Measurements from ENCODE around the gene TCEANC2.
"Not testable (repeated sequence)": the region's sequence is repeated elsewhere in the genome, so short reads cannot be mapped to it uniquely, and the experiment has no call there.

TCEANC2 gene

GRCh38 chr1:54027848-54028247 lies 25.6 kb upstream of the TCEANC2 start:
- DNase-seq (ENCODE audit: low read depth, low spot score), result no peak

GRCh38 chr1:54028306-54029251 lies 24.8 kb upstream of the TCEANC2 start:
- DNase-seq (ENCODE audit: low read depth, low spot score), result no peak

- DNase-seq (ENCODE audit: low read depth, low spot score), result no peak
These were observed 15.9 kb upstream of the TCEANC2 start for GRCh38 chr1:54037476-54037875.

GRCh38 chr1:54041806-54042205 lies 11.6 kb upstream of the TCEANC2 start:
- no peak for DNase-seq (ENCODE audit: low read depth, low spot score)

- no peak for DNase-seq (ENCODE audit: low read depth, low spot score)
These were observed 7.9 kb upstream of the TCEANC2 start for GRCh38 chr1:54045496-54045895.

GRCh38 chr1:54046671-54047383 lies 6.6 kb upstream of the TCEANC2 start:
- DNase-seq (ENCODE audit: low read depth, low spot score), result no peak

GRCh38 chr1:54047384-54048305 lies 5.8 kb upstream of the TCEANC2 start:
- DNase-seq (ENCODE audit: low read depth, low spot score), result no peak

GRCh38 chr1:54050435-54050834 lies 3.0 kb upstream of the TCEANC2 start:
- not testable (repeated sequence) for DNase-seq (ENCODE audit: low read depth, low spot score)

GRCh38 chr1:54051933-54052430 lies 1.4 kb upstream of the TCEANC2 start:
- DNase-seq (ENCODE audit: low read depth, low spot score), result no peak

GRCh38 chr1:54052431-54052933 lies 926 bp upstream of the TCEANC2 start:
- DNase-seq (ENCODE audit: low read depth, low spot score), result peak; percentile 51

GRCh38 chr1:54053745-54054437 lies 483 bp downstream of the TCEANC2 start:
- no peak for DNase-seq (ENCODE audit: low read depth, low spot score)

- DNase-seq (ENCODE audit: low read depth, low spot score), result no peak
These were observed 986 bp downstream of the TCEANC2 start for GRCh38 chr1:54054438-54054749.

GRCh38 chr1:54064299-54064698 lies 10.9 kb downstream of the TCEANC2 start:
- DNase-seq (ENCODE audit: low read depth, low spot score), result no peak

- no peak for DNase-seq (ENCODE audit: low read depth, low spot score)
These were observed 16.4 kb downstream of the TCEANC2 start for GRCh38 chr1:54069791-54070170.

GRCh38 chr1:54070171-54070837 lies 16.9 kb downstream of the TCEANC2 start:
- DNase-seq (ENCODE audit: low read depth, low spot score), result no peak

- no peak for DNase-seq (ENCODE audit: low read depth, low spot score)
These were observed 24.0 kb downstream of the TCEANC2 start for GRCh38 chr1:54077359-54077758.

GRCh38 chr1:54080598-54081049 lies 27.2 kb downstream of the TCEANC2 start:
- DNase-seq (ENCODE audit: low read depth, low spot score), result no peak

- DNase-seq (ENCODE audit: low read depth, low spot score), result peak; percentile 96
These were observed 28.2 kb downstream of the TCEANC2 start for GRCh38 chr1:54081306-54082270.

- no peak for DNase-seq (ENCODE audit: low read depth, low spot score)
These were observed 31.4 kb downstream of the TCEANC2 start for GRCh38 chr1:54084794-54085193.

All from ELF-1 (cell line).